A673 (cell line): Measurements from ENCODE around the gene SLC4A8.

ENCODE experiments used
- EZH2 ChIP-seq: fragments of 200-600 bp; sonication (generic); IDR thresholded peaks from 2 replicates; pipeline ENCODE4 v1.6.1; 2017; ENCODE audit warnings: borderline replicate concordance, low read depth, mild to moderate bottlenecking, mixed read lengths, antibody characterized with exemption, low read length; ENCODE audit not compliant: poor library complexity, severe bottlenecking
- TF ChIP-seq, protein P1 (sequence below): fragments of 300-800, 200-600 bp; sonication (generic); conservative IDR thresholded peaks from 2 replicates; pipeline ENCODE4 v1.5.1; 2017; ENCODE audit warnings: low read depth, mild to moderate bottlenecking, antibody characterized with exemption, low read length, moderate library complexity, mixed read lengths

DNA sequence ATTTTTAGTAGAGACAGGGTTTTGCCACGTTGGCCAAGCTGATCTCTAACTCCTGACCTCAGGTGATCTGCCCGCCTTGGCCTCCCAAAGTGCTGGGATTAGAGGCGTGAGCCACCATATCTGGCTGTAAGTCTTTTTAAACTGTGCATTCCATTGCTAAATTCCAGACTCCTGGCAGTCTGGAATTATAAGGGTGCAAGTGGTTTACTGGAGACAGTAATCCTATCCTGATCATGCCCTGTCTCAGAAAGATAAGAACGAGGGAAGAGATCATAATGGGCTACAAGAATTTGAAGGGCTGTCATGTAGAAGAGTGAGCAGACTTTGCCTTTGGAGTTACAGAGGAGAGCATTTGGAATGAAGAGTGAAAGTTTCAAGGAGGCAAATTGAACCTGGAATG is 6.8 kb upstream of the SLC4A8 start:
- TF ChIP-seq, protein P1, sequence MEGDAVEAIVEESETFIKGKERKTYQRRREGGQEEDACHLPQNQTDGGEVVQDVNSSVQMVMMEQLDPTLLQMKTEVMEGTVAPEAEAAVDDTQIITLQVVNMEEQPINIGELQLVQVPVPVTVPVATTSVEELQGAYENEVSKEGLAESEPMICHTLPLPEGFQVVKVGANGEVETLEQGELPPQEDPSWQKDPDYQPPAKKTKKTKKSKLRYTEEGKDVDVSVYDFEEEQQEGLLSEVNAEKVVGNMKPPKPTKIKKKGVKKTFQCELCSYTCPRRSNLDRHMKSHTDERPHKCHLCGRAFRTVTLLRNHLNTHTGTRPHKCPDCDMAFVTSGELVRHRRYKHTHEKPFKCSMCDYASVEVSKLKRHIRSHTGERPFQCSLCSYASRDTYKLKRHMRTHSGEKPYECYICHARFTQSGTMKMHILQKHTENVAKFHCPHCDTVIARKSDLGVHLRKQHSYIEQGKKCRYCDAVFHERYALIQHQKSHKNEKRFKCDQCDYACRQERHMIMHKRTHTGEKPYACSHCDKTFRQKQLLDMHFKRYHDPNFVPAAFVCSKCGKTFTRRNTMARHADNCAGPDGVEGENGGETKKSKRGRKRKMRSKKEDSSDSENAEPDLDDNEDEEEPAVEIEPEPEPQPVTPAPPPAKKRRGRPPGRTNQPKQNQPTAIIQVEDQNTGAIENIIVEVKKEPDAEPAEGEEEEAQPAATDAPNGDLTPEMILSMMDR: no peak
- TF ChIP-seq EZH2: no peak
